ENCODE results near the gene PARD3B. TPM values are rescaled to one million over a fixed set of nuclear protein-coding genes. Genes with fewer than 3 reads are reported as not detected.

PARD3B gene
- total and polyA plus RNA-seq, 2 of the 13 experiments (the other 11 are each of a cell fraction or from before 2014, with no cell fraction given): 0.71 to 2.3 TPM

- Histone ChIP-seq H3K9me3 (ENCODE audit: low read length) (no peaks in the 10 kb centered on the region), H4K20me1 (ENCODE audit: insufficient read depth, low read length) (no peaks in the 10 kb centered on the region), H2AFZ (ENCODE audit: low read length) (no peak overlapping the region), H3K4me2 (ENCODE audit: low read depth, low read length) (no peak overlapping the region), H3K36me3 (replicated peaks in 1 of 2; ENCODE audit: control insufficient read depth in 1 of 2, insufficient read depth in 2 of 2, low read length in 2 of 2) (no peaks in the 10 kb centered on the region), H3K27me3 (ENCODE audit: control insufficient read depth in 1 of 2, insufficient read depth in 2 of 2, low read length in 2 of 2) (no peaks in the 10 kb centered on the region), H3K9ac (ENCODE audit: insufficient read depth, low read depth, low read length) (no peak overlapping the region), H3K4me1 (ENCODE audit: insufficient read depth, low read length) (no peaks in the 10 kb centered on the region), H3K27ac (ENCODE audit: extremely low read length, insufficient read depth, low read length) (no peak overlapping the region), H3K4me3 (replicated peaks in 1 of 3; ENCODE audit: insufficient read depth in 1 of 3, low read depth in 2 of 3, low read length in 3 of 3) (no peak overlapping the region), H3K79me2 (ENCODE audit: insufficient read depth, low read length) (no peaks in the 10 kb centered on the region)
- 47% methylated on average over 1 of the region's 1 CpG for WGBS (ENCODE audit: low lambda C conversion rate)
- FAIRE-seq (no peak), DNase-seq (ENCODE audit: low spot score) (no peak), ATAC-seq (no peak)
- no TSS peak for BruUV-seq (replicated peaks)
- POLR2A ChIA-PET: no interaction called here
- CTCF ChIA-PET (ENCODE audit: low intra/inter-chr PET ratio, low total read pairs): no interaction called here
- in situ Hi-C loops (cut with HindIII; ENCODE audit: extremely low pct_ligation_motif_present, low pct_unique_long_range_greater_than_20kb): no loop called here
- TF ChIP-seq HOXD1 (CRISPR knock-in tag; IDR thresholded peaks at IDR 0.05) (no peak), ZBTB10 (CRISPR knock-in tag; IDR thresholded peaks at IDR 0.05; ENCODE audit: borderline replicate concordance) (no peak), ZNF317 (CRISPR knock-in tag; IDR thresholded peaks at IDR 0.05) (no peak), DNMT1 (CRISPR knock-in tag; IDR thresholded peaks at IDR 0.05) (no peak), ATM (IDR thresholded peaks at IDR 0.05; ENCODE audit: borderline replicate concordance) (no peak), ZNF597 (CRISPR knock-in tag; IDR thresholded peaks at IDR 0.05) (no peak), ZSCAN29 (CRISPR knock-in tag; conservative IDR thresholded peaks at IDR 0.05) (no peak), ZBTB40 (IDR thresholded peaks at IDR 0.05) (no peak), ZBTB40 (CRISPR knock-in tag; IDR thresholded peaks at IDR 0.05) (no peak)
- intact Hi-C loops (cut with micrococcal nuclease; ENCODE audit: unreplicated experiment): no loop called here
Measured at GRCh38 chr2:204497855-204498254, 47.4 kb upstream of the PARD3B start.

All from HepG2 (cell line).